Cardiac muscle cell (in vitro differentiated cells and primary cell): ENCODE measurements around the gene AJUBA. TPM values are rescaled to one million over a fixed set of nuclear protein-coding genes. Genes with fewer than 3 reads are reported as not detected.

ENCODE experiments used
- DNase-seq, 2 donors: peaks; one replicate each; pipeline versions ENCODE4 v3.0.0 to v3.0.0-alpha.2; 2010 to 2017; ENCODE audit warnings: low read depth in 1 of 2, low spot score in 1 of 2
- H3K27ac ChIP-seq: fragments of 200-600 bp; sonication (generic); 2 replicates; pipeline ENCODE4 v1.5.1; 2016
- H3K27me3 ChIP-seq: fragments of 200-600 bp; sonication (generic); 2 replicates; pipeline ENCODE4 v1.6.0; 2016; ENCODE audit warnings: control low read depth
- H3K36me3 ChIP-seq: fragments of 200-600 bp; sonication (generic); 2 replicates; pipeline ENCODE4 v1.5.1; 2016; ENCODE audit warnings: control low read depth
- H3K4me1 ChIP-seq: fragments of 200-600 bp; sonication (generic); 2 replicates; pipeline ENCODE4 v1.8.1; 2017; ENCODE audit warnings: low read depth, mild to moderate bottlenecking, mixed run types
- H3K4me3 ChIP-seq: fragments of 200-600 bp; sonication (generic); 2 replicates; pipeline ENCODE4 v1.5.1; 2016; ENCODE audit warnings: mild to moderate bottlenecking
- H3K9me3 ChIP-seq: fragments of 200-600 bp; sonication (generic); 2 replicates; pipeline ENCODE4 v1.5.1; 2017; ENCODE audit warnings: low read depth, mild to moderate bottlenecking, control low read depth
- polyA plus RNA-seq: library from polyadenylated mRNA; unstranded; fragments of >200 nt; fragmentation: Nextera tagmentation; extraction: Ambion mirVana; gene quantifications from 2 replicates; pipeline ENCODE4 v1.2.1, GENCODE V29; 2016
- total RNA-seq: library from RNA; depleted of rRNA; stranded (reverse); fragments of >200 nt; gene quantifications from 2 replicates; pipeline ENCODE4 v1.2.3, GENCODE V29; 2016
- TF ChIP-seq, protein P1 (sequence below): IDR thresholded peaks from 2 replicates; pipeline ENCODE4 v1.5.1; 2012; ENCODE audit warnings: low read depth, mild to moderate bottlenecking, low read length

AJUBA gene
- 33.8 and 39.3 TPM in 2 replicates for total RNA-seq
- polyA plus RNA-seq, result 18.9 and 19.9 TPM in 2 replicates

DNA sequence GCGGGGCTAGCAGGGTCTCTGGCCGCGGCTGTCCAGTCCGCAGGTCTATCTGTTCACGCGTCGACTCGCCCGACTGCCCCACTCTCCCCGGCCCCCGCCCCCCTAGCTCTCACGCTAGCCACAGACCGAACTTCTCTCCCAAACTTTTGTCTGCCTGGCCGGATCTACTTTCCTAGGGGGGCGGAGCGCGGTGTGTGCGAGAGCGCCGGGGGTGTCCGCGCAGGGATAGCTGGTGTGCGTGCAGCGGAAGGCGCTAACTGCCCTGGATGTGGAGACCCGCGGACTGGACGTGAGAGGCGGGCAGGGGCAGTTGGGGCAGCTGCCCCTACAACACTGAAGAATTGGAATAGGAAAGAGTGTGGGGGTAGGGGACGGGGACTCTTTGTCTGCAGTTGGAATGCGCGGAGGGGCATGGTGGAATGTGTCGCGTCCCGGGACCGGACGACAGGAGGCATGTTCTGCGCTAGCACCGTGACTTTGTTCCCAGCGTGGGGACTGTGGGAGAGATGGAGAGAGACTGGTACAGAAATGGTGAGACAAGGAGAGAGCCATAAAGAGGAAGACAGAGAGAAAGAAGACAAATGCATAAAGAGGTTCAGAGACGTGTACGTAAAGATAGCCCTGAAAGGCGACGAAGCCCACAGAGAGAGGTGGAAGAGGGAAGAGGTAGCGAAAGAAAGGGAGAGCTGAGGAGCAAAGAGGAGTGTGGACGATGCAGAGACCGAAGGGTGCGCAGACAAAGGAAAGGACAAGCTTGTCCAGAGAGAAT lies at the start of gene AJUBA:
AJUBA (minus strand) TSS at position 75 of the 769 bp plus-strand sequence. CDS start 285 bp downstream, outside the sequence.
- H3K4me1 ChIP-seq, result peaks cover 26% of the 10 kb centered on the region
- peak within 1 kb of the TSS; percentile 99 for H3K27ac ChIP-seq
- H3K27me3 ChIP-seq, result no peaks in the 10 kb centered on the region
- H3K9me3 ChIP-seq, result no peaks in the 10 kb centered on the region
- TF ChIP-seq, protein P1, sequence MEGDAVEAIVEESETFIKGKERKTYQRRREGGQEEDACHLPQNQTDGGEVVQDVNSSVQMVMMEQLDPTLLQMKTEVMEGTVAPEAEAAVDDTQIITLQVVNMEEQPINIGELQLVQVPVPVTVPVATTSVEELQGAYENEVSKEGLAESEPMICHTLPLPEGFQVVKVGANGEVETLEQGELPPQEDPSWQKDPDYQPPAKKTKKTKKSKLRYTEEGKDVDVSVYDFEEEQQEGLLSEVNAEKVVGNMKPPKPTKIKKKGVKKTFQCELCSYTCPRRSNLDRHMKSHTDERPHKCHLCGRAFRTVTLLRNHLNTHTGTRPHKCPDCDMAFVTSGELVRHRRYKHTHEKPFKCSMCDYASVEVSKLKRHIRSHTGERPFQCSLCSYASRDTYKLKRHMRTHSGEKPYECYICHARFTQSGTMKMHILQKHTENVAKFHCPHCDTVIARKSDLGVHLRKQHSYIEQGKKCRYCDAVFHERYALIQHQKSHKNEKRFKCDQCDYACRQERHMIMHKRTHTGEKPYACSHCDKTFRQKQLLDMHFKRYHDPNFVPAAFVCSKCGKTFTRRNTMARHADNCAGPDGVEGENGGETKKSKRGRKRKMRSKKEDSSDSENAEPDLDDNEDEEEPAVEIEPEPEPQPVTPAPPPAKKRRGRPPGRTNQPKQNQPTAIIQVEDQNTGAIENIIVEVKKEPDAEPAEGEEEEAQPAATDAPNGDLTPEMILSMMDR, result no peak
- peak; percentile 92 to 96 for DNase-seq
- H3K36me3 ChIP-seq, result no peaks in the 10 kb centered on the region
- H3K4me3 ChIP-seq, result peak within 1 kb of the TSS; percentile 74

DNA sequence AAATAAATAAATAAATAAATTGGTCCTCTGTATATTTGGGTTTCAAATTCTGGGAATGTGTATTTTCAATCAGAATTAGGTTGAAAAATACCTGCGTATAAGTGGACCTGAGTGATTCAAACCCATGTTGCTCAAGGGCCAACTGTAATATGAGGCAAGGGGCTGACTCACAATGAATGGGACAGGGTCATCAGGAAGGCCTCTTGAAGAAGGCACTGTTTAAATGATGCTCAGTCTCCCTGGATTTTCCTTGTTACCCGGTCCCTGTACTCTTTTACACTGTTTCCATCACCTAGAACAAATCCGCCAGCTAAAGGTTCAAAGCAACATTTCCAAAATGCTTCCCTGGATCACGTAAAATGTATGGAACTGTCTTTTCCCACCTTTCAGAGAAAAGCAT lies 48.6 kb upstream of the AJUBA start:
- H3K4me3 ChIP-seq, result no peak overlapping the region
- H3K4me1 ChIP-seq, result peaks cover 8% of the 10 kb centered on the region
- no peak for DNase-seq
- no peaks in the 10 kb centered on the region for H3K27me3 ChIP-seq
- H3K36me3 ChIP-seq, result peaks cover 30% of the 10 kb centered on the region
- no peak overlapping the region for H3K27ac ChIP-seq
- H3K9me3 ChIP-seq, result no peaks in the 10 kb centered on the region
- TF ChIP-seq, protein P1, result no peak

DNA sequence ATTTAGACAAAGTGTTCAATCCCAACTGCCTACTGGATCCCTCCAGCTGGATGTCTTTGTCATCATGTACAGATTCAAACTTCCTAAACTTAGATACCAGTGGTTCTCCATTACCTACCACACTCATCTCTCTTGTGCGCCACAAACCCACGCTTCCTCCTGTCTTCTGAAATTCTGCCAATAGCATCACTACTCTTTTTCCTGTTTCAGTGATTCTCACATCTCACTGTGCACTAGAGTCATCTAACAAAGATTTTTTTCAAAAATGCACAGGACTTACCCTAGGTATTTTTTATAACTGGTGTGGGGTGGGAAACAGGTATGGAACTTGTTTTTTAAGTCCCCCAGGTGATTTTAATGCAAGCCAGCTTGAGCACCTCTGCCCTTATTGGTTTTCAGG lies 46.4 kb upstream of the AJUBA start:
- Histone ChIP-seq H3K4me1 (peaks cover 2% of the 10 kb centered on the region), H3K9me3 (no peaks in the 10 kb centered on the region), H3K36me3 (peaks cover 30% of the 10 kb centered on the region), H3K27ac (no peak overlapping the region), H3K27me3 (no peaks in the 10 kb centered on the region), H3K4me3 (no peak overlapping the region)
- no peak for DNase-seq
- TF ChIP-seq, protein P1, result no peak

DNA sequence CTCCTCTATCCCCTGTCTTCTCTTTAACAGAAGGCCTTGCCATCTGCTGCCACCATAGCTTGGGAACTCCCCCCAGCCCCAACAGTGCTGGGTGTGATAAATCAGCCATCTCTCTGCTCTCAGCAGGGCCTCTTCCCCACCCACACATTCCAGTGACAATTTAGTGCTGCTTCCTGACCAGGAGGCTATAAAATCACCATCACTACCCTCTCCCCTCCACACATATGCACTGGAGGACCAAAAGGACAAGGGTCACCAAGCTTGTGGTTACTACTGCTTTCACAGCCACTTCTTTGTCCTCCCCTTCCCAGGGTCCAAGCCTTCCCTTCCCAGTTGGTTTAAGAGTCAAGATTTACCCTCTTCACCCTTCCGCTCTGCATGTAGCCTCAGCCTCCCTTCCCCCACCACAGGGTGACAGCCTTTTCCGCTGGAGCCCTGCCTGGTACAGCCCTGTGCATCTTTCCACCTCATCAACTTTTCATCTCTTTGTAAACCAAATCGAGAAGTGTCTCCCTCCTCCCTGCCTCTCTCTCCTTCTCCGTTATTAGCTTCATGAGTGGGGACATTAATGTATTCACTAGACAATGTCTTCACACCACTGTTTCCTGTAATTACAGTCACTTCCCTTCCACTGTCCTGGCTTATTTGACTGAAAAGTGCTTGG lies 42.9 kb upstream of the AJUBA start:
- no peaks in the 10 kb centered on the region for H3K27me3 ChIP-seq
- no peak overlapping the region for H3K4me3 ChIP-seq
- no peaks in the 10 kb centered on the region for H3K9me3 ChIP-seq
- H3K36me3 ChIP-seq, result peaks cover 8% of the 10 kb centered on the region
- DNase-seq, result no peak
- peak overlapping the region; percentile 30 for H3K27ac ChIP-seq
- H3K4me1 ChIP-seq, result peaks cover 4% of the 10 kb centered on the region
- TF ChIP-seq, protein P1, result no peak

DNA sequence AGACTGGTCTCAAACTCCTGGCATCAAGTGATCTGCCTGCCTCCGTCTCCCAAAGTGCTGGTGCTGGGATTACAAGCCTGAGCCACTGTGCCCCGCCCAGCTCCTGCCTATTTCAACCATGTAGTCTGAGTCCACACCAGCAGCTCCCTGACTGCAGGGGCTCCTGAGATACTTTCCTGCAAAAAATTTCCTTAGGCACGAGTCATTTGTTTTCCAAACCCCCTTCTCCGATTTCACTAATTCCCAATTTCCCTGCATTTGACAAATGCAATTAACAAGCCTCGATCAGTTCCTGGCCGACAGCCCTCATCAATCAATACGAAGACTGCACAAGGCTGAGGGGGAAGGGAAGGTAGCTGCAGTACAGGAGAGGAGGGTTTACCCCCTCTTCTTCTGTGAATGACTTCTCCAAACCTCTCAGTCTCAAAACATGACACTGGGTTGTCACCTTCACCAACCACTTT lies 42.3 kb upstream of the AJUBA start:
- TF ChIP-seq, protein P1, result no peak
- Histone ChIP-seq H3K27ac (peak overlapping the region; percentile 30), H3K9me3 (no peaks in the 10 kb centered on the region), H3K36me3 (peaks cover 8% of the 10 kb centered on the region), H3K4me1 (peaks cover 4% of the 10 kb centered on the region), H3K4me3 (no peak overlapping the region), H3K27me3 (no peaks in the 10 kb centered on the region)
- no peak for DNase-seq
